Natural killer cell (primary cell): ENCODE measurements around the gene NFKBIA. TPM values are rescaled to one million over a fixed set of nuclear protein-coding genes. Genes with fewer than 3 reads are reported as not detected.

Experiments
- ATAC-seq, 3 donors: fragments of 150-1000 bp in 2 of 3; fragments of 200-7000 bp in 1 of 3; cut with Tn5 transposase; 1 replicate in 1 of 3; 2 replicates in 2 of 3; pipeline ENCODE4 v1.10.0; 2021; ENCODE audit warnings: mild to moderate bottlenecking in 2 of 3, moderate library complexity in 2 of 3
- DNase-seq, 2 donors: peaks; one replicate each; pipeline versions ENCODE4 v3.0.0 to v3.0.0-alpha.2; 2013 to 2021; ENCODE audit warnings: mixed read lengths in 1 of 2
- H3K27ac ChIP-seq: one replicate; pipeline ENCODE4 v1.5.1; 2013; ENCODE audit warnings: mild to moderate bottlenecking, low read length
- H3K27me3 ChIP-seq: one replicate; pipeline ENCODE4 v1.6.1; 2013; ENCODE audit warnings: low read length; ENCODE audit not compliant: control insufficient read depth, insufficient read depth
- H3K36me3 ChIP-seq: one replicate; pipeline ENCODE4 v1.6.1; 2013; ENCODE audit warnings: low read length; ENCODE audit not compliant: control insufficient read depth, insufficient read depth
- H3K4me1 ChIP-seq: one replicate; pipeline ENCODE4 v1.6.1; 2013; ENCODE audit warnings: low read length; ENCODE audit not compliant: control insufficient read depth, insufficient read depth
- H3K4me3 ChIP-seq: one replicate; pipeline ENCODE4 v1.5.1; 2013; ENCODE audit warnings: low read length
- H3K9me3 ChIP-seq: one replicate; pipeline ENCODE4 v1.6.1; 2013; ENCODE audit warnings: low read length; ENCODE audit not compliant: control insufficient read depth, insufficient read depth
- H3K27ac Mint-ChIP-seq, 2 donors: one replicate each; pipeline ENCODE4 v1.8.0; 2022; ENCODE audit warnings: mild to moderate bottlenecking in 2 of 2, mixed read lengths in 2 of 2, moderate library complexity in 1 of 2
- H3K27me3 Mint-ChIP-seq, 2 donors: one replicate each; pipeline ENCODE4 v1.8.0; 2022; ENCODE audit warnings: low read depth in 2 of 2, mixed read lengths in 2 of 2
- H3K36me3 Mint-ChIP-seq: one replicate; pipeline ENCODE4 v1.8.0; 2022; ENCODE audit warnings: mixed read lengths
- H3K4me1 Mint-ChIP-seq, 2 donors: one replicate each; pipeline ENCODE4 v1.8.0; 2022; ENCODE audit warnings: mixed read lengths in 2 of 2
- H3K4me3 Mint-ChIP-seq: one replicate; pipeline ENCODE4 v1.8.0; 2022; ENCODE audit warnings: mild to moderate bottlenecking, moderate library complexity, mixed read lengths
- H3K9me3 Mint-ChIP-seq, 2 donors: one replicate each; pipeline ENCODE4 v1.8.0; 2022; ENCODE audit warnings: mixed read lengths in 2 of 2
- WGBS: methylation state at CpG from one replicate; pipeline ENCODE4 v1.1.7; 2013; ENCODE audit warnings: missing lambda C conversion rate; ENCODE audit not compliant: insufficient coverage; 5-methylcytosine and 5-hydroxymethylcytosine counted together
- intact Hi-C: fragments of 100-400 bp; cut with micrococcal nuclease; formaldehyde crosslinking; loops from one replicate; pipeline ENCODE4 v1.14.2; 2022
- total RNA-seq, 4 donors: library from RNA; stranded (reverse); fragments of 120-200 nt in 1 of 4; gene quantifications; one replicate each; pipeline versions ENCODE4 v1.2.3 to v1.2.4, GENCODE V29; 2013 to 2022
- TF ChIP-seq, protein P1 (sequence below): fragments of 200-600 bp; IDR thresholded peaks from one replicate; pipeline ENCODE4 v1.8.0; 2022; ENCODE audit warnings: antibody characterized with exemption

The NFKBIA gene
- total RNA-seq, 3 donors from 2014 or later (not counting 1 experiment from before 2014, with no cell fraction given) = 2,039 to 3,339 (median 2,499) TPM

DNA sequence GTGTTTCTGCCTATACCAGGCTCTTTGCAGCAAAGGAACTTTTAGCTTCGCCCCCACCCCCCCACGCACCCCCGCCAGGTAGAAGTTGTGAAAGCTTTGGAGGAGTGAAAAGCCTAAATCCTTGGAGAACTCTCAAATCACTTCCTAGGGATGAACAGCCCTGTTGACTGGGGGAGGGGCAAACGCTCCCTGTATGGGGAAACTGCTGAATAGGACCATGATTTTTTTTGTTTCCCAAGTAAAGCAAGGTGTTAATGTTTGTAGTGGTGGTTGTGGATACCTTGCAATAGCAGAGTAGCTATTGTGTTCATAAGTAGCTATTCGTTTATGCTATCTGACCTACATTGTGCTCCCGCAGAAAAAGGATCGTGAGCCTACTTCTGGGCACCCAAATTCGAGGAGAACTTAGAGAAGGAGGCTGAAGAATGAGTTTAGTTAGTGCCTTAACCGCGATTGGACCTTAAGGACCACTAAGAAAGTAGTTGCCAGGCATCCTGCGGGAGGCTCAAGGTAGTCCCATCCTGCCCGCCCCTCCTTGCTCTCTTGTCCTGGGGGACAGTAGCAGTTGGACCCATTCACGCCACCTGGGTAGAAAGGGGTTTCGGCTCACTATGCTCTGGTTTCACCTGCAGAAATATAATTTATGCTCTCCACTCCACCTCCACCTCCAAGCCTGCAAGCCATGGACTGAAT lies 901 bp upstream of the NFKBIA start:
- H3K36me3 ChIP-seq = peaks cover 32% of the 10 kb centered on the region
- peaks cover 25% of the 10 kb centered on the region for H3K36me3 Mint-ChIP-seq
- peak overlapping the region; percentile 98 for H3K27ac Mint-ChIP-seq
- peak overlapping the region; percentile 96 for H3K27ac ChIP-seq
- no peak for ATAC-seq
- no peak for DNase-seq
- peak overlapping the region; percentile 90 for H3K4me3 ChIP-seq
- H3K4me1 ChIP-seq = peaks cover 41% of the 10 kb centered on the region
- H3K4me1 Mint-ChIP-seq = peaks cover 57 to 63% of the 10 kb centered on the region in 2 donors
- peak overlapping the region; percentile 99 for H3K4me3 Mint-ChIP-seq
- intact Hi-C loops = loop anchor here (1.0 to 2.0 kb wide), 2 partner anchors 11 to 201 kb away; no protein-coding TSS in a partner anchor
- no peaks in the 10 kb centered on the region for H3K27me3 ChIP-seq
- no peaks in the 10 kb centered on the region for H3K27me3 Mint-ChIP-seq
- no peaks in the 10 kb centered on the region for H3K9me3 Mint-ChIP-seq
- no peaks in the 10 kb centered on the region for H3K9me3 ChIP-seq
- TF ChIP-seq, protein P1, sequence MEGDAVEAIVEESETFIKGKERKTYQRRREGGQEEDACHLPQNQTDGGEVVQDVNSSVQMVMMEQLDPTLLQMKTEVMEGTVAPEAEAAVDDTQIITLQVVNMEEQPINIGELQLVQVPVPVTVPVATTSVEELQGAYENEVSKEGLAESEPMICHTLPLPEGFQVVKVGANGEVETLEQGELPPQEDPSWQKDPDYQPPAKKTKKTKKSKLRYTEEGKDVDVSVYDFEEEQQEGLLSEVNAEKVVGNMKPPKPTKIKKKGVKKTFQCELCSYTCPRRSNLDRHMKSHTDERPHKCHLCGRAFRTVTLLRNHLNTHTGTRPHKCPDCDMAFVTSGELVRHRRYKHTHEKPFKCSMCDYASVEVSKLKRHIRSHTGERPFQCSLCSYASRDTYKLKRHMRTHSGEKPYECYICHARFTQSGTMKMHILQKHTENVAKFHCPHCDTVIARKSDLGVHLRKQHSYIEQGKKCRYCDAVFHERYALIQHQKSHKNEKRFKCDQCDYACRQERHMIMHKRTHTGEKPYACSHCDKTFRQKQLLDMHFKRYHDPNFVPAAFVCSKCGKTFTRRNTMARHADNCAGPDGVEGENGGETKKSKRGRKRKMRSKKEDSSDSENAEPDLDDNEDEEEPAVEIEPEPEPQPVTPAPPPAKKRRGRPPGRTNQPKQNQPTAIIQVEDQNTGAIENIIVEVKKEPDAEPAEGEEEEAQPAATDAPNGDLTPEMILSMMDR = no peak
- WGBS = 56% methylated on average over 11 of the region's 14 CpGs

DNA sequence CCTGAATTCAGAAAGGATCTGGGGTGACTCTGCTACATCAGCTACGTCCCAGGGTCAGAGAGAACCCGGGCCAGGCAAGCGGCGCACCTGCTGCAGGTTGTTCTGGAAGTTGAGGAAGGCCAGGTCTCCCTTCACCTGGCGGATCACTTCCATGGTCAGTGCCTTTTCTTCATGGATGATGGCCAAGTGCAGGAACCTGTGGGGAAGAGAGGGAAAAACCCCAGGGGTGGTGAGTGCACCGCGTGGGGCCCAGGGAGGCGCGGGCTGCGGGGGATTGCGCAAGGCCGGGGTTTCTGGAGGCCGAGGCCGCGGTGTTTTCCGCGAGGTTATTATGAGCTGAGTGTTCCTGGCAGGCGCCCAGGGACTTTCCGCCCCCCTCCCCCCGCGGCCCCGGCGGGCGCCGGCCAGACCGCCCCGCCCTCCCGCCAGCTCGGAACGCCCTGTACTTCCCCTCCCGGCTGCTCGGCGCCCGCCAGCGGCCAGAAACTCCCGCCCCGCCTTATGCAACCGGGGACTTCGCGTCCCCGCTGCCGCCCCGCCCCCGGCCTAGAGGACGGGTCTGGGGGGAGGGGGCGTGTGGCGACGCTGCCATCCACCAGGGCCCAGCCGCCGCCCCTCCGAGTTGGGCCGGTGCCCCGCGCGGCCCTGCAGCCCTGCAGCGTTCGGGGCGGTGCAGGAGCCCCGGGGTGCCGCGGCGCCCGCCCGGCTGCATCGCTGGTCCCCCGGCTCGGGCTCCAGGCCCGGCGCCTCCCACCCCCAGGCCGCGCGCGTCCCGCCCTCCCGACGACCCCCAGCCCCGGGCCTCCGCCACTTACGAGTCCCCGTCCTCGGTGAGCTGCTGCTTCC lies 723 bp downstream of the NFKBIA start:
- peak; percentile 95 to 97 for DNase-seq
- peaks cover 64 to 69% of the 10 kb centered on the region in 2 donors for H3K4me1 Mint-ChIP-seq
- peak overlapping the region; percentile 98 for H3K27ac Mint-ChIP-seq
- WGBS = under 1% methylated on average over 77 of the region's 81 CpGs
- H3K36me3 ChIP-seq = peaks cover 43% of the 10 kb centered on the region
- no peaks in the 10 kb centered on the region for H3K9me3 Mint-ChIP-seq
- H3K4me3 ChIP-seq = peak overlapping the region; percentile 90
- no peaks in the 10 kb centered on the region for H3K27me3 ChIP-seq
- intact Hi-C loops = loop anchor here (1.0 to 5.0 kb wide), 8 partner anchors 71 to 547 kb away; partner anchors contain the start of genes FAM177A1, PRORP, PSMA6 and SRP54
- H3K27me3 Mint-ChIP-seq = no peaks in the 10 kb centered on the region
- no peaks in the 10 kb centered on the region for H3K9me3 ChIP-seq
- H3K4me1 ChIP-seq = peaks cover 46% of the 10 kb centered on the region
- peak overlapping the region; percentile 99 for H3K4me3 Mint-ChIP-seq
- TF ChIP-seq, protein P1 = no peak
- H3K36me3 Mint-ChIP-seq = peaks cover 25% of the 10 kb centered on the region
- peak overlapping the region; percentile 96 for H3K27ac ChIP-seq
- peak; percentile 49 to 77 (median 54) for ATAC-seq

DNA sequence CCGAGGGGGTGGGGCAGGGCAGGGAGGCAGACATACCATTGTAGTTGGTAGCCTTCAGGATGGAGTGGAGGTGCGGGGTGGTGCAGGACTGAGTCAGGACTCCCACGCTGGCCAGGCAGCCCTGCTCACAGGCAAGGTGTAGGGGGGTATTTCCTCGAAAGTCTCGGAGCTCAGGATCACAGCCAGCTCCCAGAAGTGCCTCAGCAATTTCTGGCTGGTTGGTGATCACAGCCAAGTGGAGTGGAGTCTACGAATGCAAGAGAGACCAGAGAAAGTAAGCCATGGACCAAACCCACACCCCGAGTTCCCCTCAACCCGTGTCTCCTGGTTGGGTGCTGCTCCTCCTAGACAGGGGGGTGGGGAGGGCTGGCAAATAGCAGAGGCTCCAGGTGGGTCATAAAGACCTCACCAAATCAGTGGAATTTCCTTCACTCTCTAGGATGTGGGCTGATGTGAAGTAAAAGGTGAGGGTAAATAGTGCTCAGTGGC lies 1.4 kb downstream of the NFKBIA start:
- Mint-ChIP-seq H3K9me3 (no peaks in the 10 kb centered on the region), H3K27me3 (no peaks in the 10 kb centered on the region), H3K4me3 (peak overlapping the region; percentile 89), H3K36me3 (peaks cover 30% of the 10 kb centered on the region), H3K4me1 (peaks cover 64 to 74% of the 10 kb centered on the region in 2 donors), H3K27ac (peak overlapping the region; percentile 98)
- H3K27me3 ChIP-seq = no peaks in the 10 kb centered on the region
- H3K27ac ChIP-seq = peak overlapping the region; percentile 96
- H3K4me3 ChIP-seq = peak overlapping the region; percentile 62
- ATAC-seq = peak in 1 of 3 donors; percentile 0
- WGBS = 15% methylated on average over 5 of the region's 8 CpGs
- TF ChIP-seq, protein P1 = no peak
- peaks cover 46% of the 10 kb centered on the region for H3K4me1 ChIP-seq
- H3K9me3 ChIP-seq = no peaks in the 10 kb centered on the region
- peak in 1 of 2 donors; percentile 35 for DNase-seq
- intact Hi-C loops = loop anchor here (2.0 to 5.0 kb wide), 5 partner anchors 70 to 546 kb away; partner anchors contain the start of genes FAM177A1 and SRP54
- H3K36me3 ChIP-seq = peaks cover 43% of the 10 kb centered on the region
